HTERT RPE-1 (cell line): ENCODE results near the gene ZFP62.

Source experiments
- in situ Hi-C: fragments of 300-500 bp; cut with MboI; formaldehyde crosslinking; loops from 4 replicates; pipeline ENCODE4 v1.14.3; 2020; ENCODE audit warnings: low sequenced_read_pairs

The ZFP62 gene

GRCh38 chr5:180811623-180812124 lies 49.4 kb downstream of the ZFP62 start:
- in situ Hi-C loops = no loop called here

DNA sequence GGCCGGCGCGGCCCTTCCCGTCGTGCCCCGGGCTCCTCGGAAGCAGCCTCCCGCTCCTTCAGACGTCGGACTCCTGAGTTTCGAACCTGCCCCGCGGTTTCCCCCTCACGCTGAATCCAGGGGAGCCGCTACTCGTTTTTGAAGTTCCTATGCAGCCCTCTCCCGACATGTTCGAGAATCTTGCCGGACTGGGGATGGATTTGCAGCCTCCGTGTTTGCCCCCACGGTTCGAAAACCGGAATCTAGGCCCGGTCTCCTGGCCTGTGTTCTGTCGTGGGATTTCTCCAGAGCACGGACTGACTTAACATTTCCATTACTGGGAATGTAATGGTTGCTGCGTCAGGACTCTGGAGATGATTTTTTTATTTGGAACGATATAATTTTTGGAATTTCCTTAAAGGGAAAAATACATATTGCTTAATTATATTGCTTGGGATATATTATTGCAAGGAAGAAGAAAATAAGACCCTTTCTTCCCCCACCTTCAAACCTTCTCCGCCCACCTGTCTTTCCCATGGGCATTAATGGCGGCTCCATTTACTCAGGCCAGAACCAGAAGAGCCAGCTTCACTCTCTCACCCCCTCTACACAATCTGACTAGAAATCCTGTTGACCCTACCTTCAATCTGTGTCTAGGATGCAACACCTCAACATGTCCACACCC lies 50.0 kb downstream of the ZFP62 start:
- in situ Hi-C loops = no loop called here

GRCh38 chr5:180810210-180810958 lies 50.7 kb downstream of the ZFP62 start:
- in situ Hi-C loops = no loop called here

GRCh38 chr5:180809403-180810209 lies 51.5 kb downstream of the ZFP62 start:
- in situ Hi-C loops = no loop called here

DNA sequence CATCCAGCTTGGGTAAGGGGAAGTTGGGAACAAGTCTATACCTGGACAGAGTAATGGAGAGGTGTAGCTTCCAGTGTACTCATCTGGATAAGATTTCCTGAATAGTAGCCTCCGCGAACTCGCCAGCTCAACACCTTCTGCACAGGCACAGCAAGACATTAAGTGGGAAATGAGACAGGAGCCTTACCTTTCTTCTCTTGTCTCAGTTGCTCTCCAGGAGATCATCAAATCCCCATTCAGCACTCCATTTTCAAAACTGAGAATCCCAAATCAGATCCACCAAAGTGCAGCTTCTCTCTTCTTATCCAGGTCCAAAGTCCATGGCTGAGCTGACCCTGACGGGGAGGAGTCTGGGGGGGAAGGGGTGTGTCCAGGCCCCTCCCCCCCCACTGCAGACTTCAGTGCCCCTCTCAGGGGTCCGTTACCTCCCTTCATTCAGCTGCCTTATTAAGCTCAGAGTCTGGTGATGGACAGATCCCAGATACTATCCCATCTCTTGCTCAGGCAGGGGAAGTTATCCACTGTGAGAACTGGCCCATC lies 52.5 kb downstream of the ZFP62 start:
- in situ Hi-C loops = no loop called here

- in situ Hi-C loops = no loop called here
These were observed 53.2 kb downstream of the ZFP62 start for GRCh38 chr5:180807654-180808414.

DNA sequence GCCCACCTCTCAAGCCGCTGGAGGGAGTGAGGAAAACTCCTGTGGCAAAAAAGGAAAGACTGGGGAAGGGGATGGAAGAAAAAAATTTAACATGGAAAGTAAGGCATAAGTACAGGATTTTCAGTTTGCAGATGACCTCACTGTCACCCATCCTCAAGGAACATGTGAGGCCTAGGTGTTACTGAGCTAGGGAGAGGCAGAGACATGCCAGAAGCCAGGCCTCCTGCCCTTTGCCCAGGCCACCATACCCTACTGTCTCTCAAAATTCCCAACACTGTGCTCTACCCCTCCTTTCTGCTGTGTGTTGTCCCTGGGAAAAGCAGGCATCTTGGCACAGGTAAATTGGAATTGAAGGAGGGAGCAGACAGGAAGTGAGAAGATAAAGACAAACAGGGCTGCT lies 54.0 kb downstream of the ZFP62 start:
- in situ Hi-C loops = no loop called here

- in situ Hi-C loops = no loop called here
These were observed 54.6 kb downstream of the ZFP62 start for GRCh38 chr5:180806351-180807011.

- in situ Hi-C loops = no loop called here
These were observed 56.9 kb downstream of the ZFP62 start for GRCh38 chr5:180804129-180804618.

GRCh38 chr5:180803181-180804128 lies 57.6 kb downstream of the ZFP62 start:
- in situ Hi-C loops = no loop called here

DNA sequence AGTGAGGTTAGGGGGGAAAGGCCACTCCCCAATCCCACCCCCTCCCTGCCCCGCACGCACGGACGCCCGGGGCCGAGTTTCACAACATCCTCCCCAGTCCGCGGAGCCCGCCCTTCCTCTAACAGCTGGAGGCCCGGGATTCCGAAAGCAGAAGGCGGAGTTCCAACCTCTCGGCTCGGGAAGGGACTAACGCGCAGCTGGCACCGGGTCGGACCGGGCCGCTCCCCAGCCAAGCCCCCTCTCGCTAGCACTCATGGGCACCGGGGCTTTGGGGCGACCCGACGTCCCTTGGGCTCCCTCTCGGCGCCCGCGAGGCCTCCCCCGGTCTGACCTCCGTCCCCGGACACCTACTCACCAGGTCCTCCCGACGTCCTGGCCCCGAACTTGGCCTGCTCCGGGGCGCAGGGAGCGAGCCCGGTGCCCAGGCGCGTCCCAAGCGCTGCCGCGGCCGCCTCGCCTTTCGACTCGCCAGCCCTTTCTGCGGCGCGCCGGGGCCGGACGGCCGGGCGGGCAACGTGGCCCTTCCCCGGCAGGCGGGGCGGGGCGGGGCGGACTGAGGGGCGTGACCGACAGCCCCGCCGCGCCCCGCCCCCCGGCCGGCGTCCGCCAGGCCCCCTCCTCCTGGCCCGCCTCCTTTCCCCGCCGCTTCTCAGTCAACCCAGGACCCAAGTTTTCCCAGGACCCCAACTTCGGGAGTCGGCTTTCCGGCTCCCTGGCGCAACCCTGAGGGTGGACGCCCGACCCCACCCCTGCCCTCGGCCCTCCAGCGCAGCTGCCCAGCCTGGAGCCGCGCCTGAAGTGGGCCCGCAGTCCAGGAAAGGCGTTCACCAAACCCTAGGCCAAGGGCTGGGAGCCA lies 58.5 kb downstream of the ZFP62 start, which contains the start of gene MGAT1:
Gene MGAT1, minus strand, starts transcription at position 482 of the 856 bp plus-strand sequence. CDS start 9,835 bp downstream, outside the sequence.
- in situ Hi-C loops = no loop called here

DNA sequence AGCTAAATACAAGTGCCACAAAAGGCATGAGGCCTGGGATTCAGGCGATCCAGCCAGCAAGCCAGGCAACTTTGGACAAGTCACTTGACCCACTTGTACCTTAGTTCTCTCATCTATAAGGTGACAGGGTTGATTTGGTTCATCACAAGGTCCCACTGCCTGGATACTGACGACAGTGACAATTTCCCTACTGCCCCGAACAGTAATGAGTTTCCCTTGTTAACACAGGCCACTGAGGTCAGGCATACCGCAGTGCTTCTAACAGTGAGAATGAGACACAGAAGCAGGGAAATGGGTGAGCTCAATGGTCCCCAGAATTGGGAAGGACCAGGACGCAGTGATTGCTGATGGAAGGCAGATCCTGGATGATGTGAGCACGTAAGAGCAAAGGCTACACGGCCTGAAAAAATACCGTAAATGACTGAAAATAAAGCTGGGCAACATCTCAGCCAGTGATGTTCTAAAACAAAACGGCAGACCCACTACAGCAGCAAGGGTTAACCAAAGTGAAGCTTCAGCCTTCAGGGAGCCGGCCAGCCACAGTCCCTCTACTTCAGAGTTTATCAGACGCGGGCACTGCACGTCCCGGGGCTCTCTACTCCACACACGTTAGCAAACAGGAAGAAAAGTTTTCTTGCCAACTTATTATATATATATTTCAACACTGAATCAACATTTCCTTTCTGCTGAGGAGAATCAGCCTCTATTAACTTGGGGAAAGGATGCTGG lies 59.3 kb downstream of the ZFP62 start:
- in situ Hi-C loops = no loop called here

- in situ Hi-C loops = no loop called here
These were observed 60.9 kb downstream of the ZFP62 start for GRCh38 chr5:180799902-180800801.

DNA sequence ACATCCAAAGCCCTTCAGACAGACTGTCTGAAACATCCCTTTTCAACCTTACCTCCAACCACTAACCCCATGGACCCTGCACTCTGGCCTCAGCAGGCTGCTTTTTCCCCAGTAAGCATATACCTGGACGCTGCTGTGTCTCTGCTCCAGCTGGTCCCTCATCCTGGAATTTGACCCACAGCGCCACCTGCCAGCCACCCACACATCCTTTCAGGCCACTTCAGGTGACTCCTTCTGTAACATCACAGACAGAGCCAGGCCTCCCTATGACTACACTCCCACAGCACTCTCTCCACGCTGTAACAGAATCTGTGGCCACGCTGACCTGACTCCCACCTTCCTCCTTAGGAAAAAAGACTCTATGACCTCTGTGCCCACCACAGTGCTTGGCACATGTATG lies 61.9 kb downstream of the ZFP62 start:
- in situ Hi-C loops = no loop called here

GRCh38 chr5:180798193-180798592 lies 62.9 kb downstream of the ZFP62 start:
- in situ Hi-C loops = no loop called here
